Hematopoietic multipotent progenitor cell treated with erythropoietin and hydrocortisone succinate and interleukin-3 and kit ligand, for 6 days (in vitro differentiated cells): Measurements from ENCODE around the gene OSGEP.

Experiments used
- DNase-seq: peaks from one replicate; pipeline ENCODE4 v3.0.0-alpha.2; 2015

The OSGEP gene

GRCh38 chr14:20454516-20455354 lies at the start of gene OSGEP, which contains the start of gene APEX1:
OSGEP (minus strand) TSS chr14:20454812; CDS start chr14:20454683, 129 bp downstream.
APEX1 (plus strand) TSS chr14:20455226; CDS start chr14:20455646, 420 bp downstream.
- peak; percentile 100 for DNase-seq

- no peak for DNase-seq
These were observed 49.3 kb upstream of the OSGEP start for GRCh38 chr14:20503898-20504297.

- DNase-seq: no peak
These were observed 46.7 kb upstream of the OSGEP start for GRCh38 chr14:20501346-20501745.

- no peak for DNase-seq
These were observed 45.3 kb upstream of the OSGEP start for GRCh38 chr14:20499881-20500280.

- no peak for DNase-seq
These were observed 44.5 kb upstream of the OSGEP start for GRCh38 chr14:20499108-20499507.

GRCh38 chr14:20498622-20499021 lies 44.0 kb upstream of the OSGEP start:
- DNase-seq: peak; percentile 36

- DNase-seq: no peak
These were observed 40.5 kb upstream of the OSGEP start for GRCh38 chr14:20494935-20495766.

- peak; percentile 62 for DNase-seq
These were observed 39.0 kb upstream of the OSGEP start for GRCh38 chr14:20493634-20494033.

- no peak for DNase-seq
These were observed 37.9 kb upstream of the OSGEP start for GRCh38 chr14:20492486-20492885.

GRCh38 chr14:20490563-20490962 lies 36.0 kb upstream of the OSGEP start:
- DNase-seq: no peak

- peak; percentile 69 for DNase-seq
These were observed 34.7 kb upstream of the OSGEP start for GRCh38 chr14:20489093-20489994.

GRCh38 chr14:20487396-20487725 lies 32.7 kb upstream of the OSGEP start:
- DNase-seq: peak; percentile 44

- DNase-seq: peak; percentile 52
These were observed 32.2 kb upstream of the OSGEP start for GRCh38 chr14:20486684-20487395.

GRCh38 chr14:20485900-20486299 lies 31.3 kb upstream of the OSGEP start:
- peak; percentile 32 for DNase-seq

GRCh38 chr14:20482382-20482781 lies 27.8 kb upstream of the OSGEP start:
- DNase-seq: peak; percentile 77

- DNase-seq: peak; percentile 50
These were observed 24.3 kb upstream of the OSGEP start for GRCh38 chr14:20478894-20479293.

- DNase-seq: peak; percentile 98
These were observed 22.7 kb upstream of the OSGEP start for GRCh38 chr14:20477211-20477876.

- DNase-seq: peak; percentile 84
These were observed 22.2 kb upstream of the OSGEP start for GRCh38 chr14:20476776-20477175.

GRCh38 chr14:20472536-20473169 lies 18.0 kb upstream of the OSGEP start:
- DNase-seq: peak; percentile 72

GRCh38 chr14:20470603-20470901 lies 15.9 kb upstream of the OSGEP start:
- peak; percentile 22 for DNase-seq
